Measurements from ENCODE around the gene CBX1.

The CBX1 gene

DNA sequence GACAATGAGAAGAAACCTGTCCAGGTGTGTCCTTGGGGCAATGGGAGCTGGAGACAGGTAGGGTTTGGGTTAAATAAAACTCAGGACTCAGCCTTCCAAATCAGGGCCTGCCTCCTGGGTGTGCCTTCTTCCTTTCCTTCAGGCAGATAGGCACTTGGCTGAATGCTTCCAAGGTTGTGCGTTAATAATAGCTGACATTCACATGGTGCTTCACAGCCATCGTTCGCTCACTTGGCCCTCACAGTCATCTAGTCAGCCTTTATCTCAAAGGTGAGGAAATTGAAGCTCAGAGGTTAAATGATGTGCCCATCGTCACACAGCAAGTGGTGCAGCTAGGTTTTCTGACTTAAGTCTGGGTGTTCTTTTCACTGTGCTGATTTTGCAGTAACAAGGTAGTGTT lies 43.7 kb downstream of the CBX1 start:
- H3K14ac ChIP-seq (ENCODE audit: low read length), result no peak overlapping the region
- no peak overlapping the region for H2BK12ac ChIP-seq (ENCODE audit: low read length)
- no peaks in the 10 kb centered on the region for H3K27me3 ChIP-seq (ENCODE audit: insufficient read depth, low read length)
- no peak overlapping the region for H4K12ac ChIP-seq (ENCODE audit: low read depth, low read length)
- H3K27ac ChIP-seq (ENCODE audit: low read depth, low read length), result no peak overlapping the region
- H3K79me1 ChIP-seq (ENCODE audit: low read length), result peaks cover 6% of the 10 kb centered on the region
- WGBS (ENCODE audit: extremely low coverage, insufficient coverage, insufficient read length), result no CpG with 5 or more reads among the region's 4 CpGs
- H3K79me2 ChIP-seq (ENCODE audit: control insufficient read depth, insufficient read depth, low read length, poor library complexity), result peaks cover 5% of the 10 kb centered on the region
- H3K4me2 ChIP-seq (ENCODE audit: low read length), result no peak overlapping the region
- no peak overlapping the region for H2BK120ac ChIP-seq (ENCODE audit: insufficient read depth, low read length, poor library complexity)
- H3K4me3 ChIP-seq (ENCODE audit: low read depth, low read length), result no peak overlapping the region
- no peak overlapping the region for H2AFZ ChIP-seq (ENCODE audit: insufficient read depth, low read length, poor library complexity)
- H4K8ac ChIP-seq (ENCODE audit: low read depth, low read length), result no peak overlapping the region
- H3K18ac ChIP-seq (ENCODE audit: low read length), result no peak overlapping the region
- no peak overlapping the region for H3K23ac ChIP-seq (ENCODE audit: low read length)
- no peak overlapping the region for H3K9ac ChIP-seq (ENCODE audit: low read length)
- H3K9me3 ChIP-seq (ENCODE audit: insufficient read depth, low read depth, low read length), result no peaks in the 10 kb centered on the region
- no peak overlapping the region for H2BK5ac ChIP-seq (ENCODE audit: low read depth, low read length, poor library complexity)
- H3K4ac ChIP-seq (ENCODE audit: low read depth, low read length), result no peak overlapping the region
- no peak overlapping the region for H2AK5ac ChIP-seq (ENCODE audit: low read length)
- H3K4me1 ChIP-seq (ENCODE audit: control insufficient read depth in 1 of 2, insufficient read depth in 2 of 2, low read length in 2 of 2), result peaks cover 20 to 21% of the 10 kb centered on the region in 2 experiments
- peaks cover 56 to 70% of the 10 kb centered on the region in 2 experiments for H3K36me3 ChIP-seq (ENCODE audit: control insufficient read depth in 1 of 2, insufficient read depth in 2 of 2, low read length in 2 of 2)
- no peak for DNase-seq
- no peak overlapping the region for H4K91ac ChIP-seq (ENCODE audit: low read depth, low read length)

DNA sequence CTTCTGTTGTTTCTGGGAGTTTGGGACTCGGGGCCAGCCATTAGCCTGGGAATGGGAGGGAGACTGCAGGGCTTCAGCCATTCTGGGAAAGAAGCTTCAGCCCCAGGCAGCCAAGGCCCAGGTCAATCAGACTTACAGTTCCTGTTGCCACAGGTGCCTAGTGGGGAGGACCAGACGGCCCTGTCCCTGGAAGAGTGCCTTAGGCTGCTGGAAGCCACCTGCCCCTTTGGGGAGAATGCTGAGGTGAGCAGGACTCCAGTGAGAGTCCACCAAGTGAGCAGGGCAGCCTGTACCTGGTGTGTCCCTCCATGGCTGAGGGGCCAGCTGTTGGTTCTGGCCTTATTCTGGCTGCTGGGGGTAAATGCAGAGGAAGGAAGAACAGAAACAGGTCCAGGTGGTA lies 44.4 kb downstream of the CBX1 start:
- Histone ChIP-seq H3K27me3 (ENCODE audit: insufficient read depth, low read length) (no peaks in the 10 kb centered on the region), H2AK5ac (ENCODE audit: low read length) (no peak overlapping the region), H3K4me3 (ENCODE audit: low read depth, low read length) (no peak overlapping the region), H3K4me1 (ENCODE audit: control insufficient read depth in 1 of 2, insufficient read depth in 2 of 2, low read length in 2 of 2) (peaks cover 22 to 25% of the 10 kb centered on the region in 2 experiments), H3K4me2 (ENCODE audit: low read length) (no peak overlapping the region), H4K91ac (ENCODE audit: low read depth, low read length) (no peak overlapping the region), H3K18ac (ENCODE audit: low read length) (no peak overlapping the region), H3K9me3 (ENCODE audit: insufficient read depth, low read depth, low read length) (no peaks in the 10 kb centered on the region), H3K79me1 (ENCODE audit: low read length) (peaks cover 6% of the 10 kb centered on the region), H2AFZ (ENCODE audit: insufficient read depth, low read length, poor library complexity) (no peak overlapping the region), H4K12ac (ENCODE audit: low read depth, low read length) (no peak overlapping the region), H3K4ac (ENCODE audit: low read depth, low read length) (no peak overlapping the region), H4K8ac (ENCODE audit: low read depth, low read length) (no peak overlapping the region), H2BK120ac (ENCODE audit: insufficient read depth, low read length, poor library complexity) (no peak overlapping the region), H3K27ac (ENCODE audit: low read depth, low read length) (no peak overlapping the region), H2BK5ac (ENCODE audit: low read depth, low read length, poor library complexity) (no peak overlapping the region), H3K23ac (ENCODE audit: low read length) (no peak overlapping the region), H3K14ac (ENCODE audit: low read length) (no peak overlapping the region), H3K9ac (ENCODE audit: low read length) (no peak overlapping the region), H3K36me3 (ENCODE audit: control insufficient read depth in 1 of 2, insufficient read depth in 2 of 2, low read length in 2 of 2) (peaks cover 54 to 71% of the 10 kb centered on the region in 2 experiments), H3K79me2 (ENCODE audit: control insufficient read depth, insufficient read depth, low read length, poor library complexity) (peaks cover 5% of the 10 kb centered on the region), H2BK12ac (ENCODE audit: low read length) (no peak overlapping the region)
- DNase-seq, result no peak
- no CpG with 5 or more reads among the region's 2 CpGs for WGBS (ENCODE audit: extremely low coverage, insufficient coverage, insufficient read length)

GRCh38 chr17:48056246-48056745 lies 45.0 kb downstream of the CBX1 start:
- peaks cover 5% of the 10 kb centered on the region for H3K79me2 ChIP-seq (ENCODE audit: control insufficient read depth, insufficient read depth, low read length, poor library complexity)
- no peaks in the 10 kb centered on the region for H3K27me3 ChIP-seq (ENCODE audit: insufficient read depth, low read length)

GRCh38 chr17:48055531-48056245 lies 45.6 kb downstream of the CBX1 start:
- H4K8ac ChIP-seq (ENCODE audit: low read depth, low read length), result no peak overlapping the region
- no peak overlapping the region for H3K27ac ChIP-seq (ENCODE audit: low read depth, low read length)
- peak overlapping the region; percentile 64 for H3K4ac ChIP-seq (ENCODE audit: low read depth, low read length)
- no peak overlapping the region for H3K23ac ChIP-seq (ENCODE audit: low read length)
- no peak for DNase-seq
- H2AFZ ChIP-seq (ENCODE audit: insufficient read depth, low read length, poor library complexity), result no peak overlapping the region
- peak overlapping the region; percentile 1 for H3K9ac ChIP-seq (ENCODE audit: low read length)
- peaks cover 6% of the 10 kb centered on the region for H3K79me1 ChIP-seq (ENCODE audit: low read length)
- H3K4me1 ChIP-seq (ENCODE audit: control insufficient read depth in 1 of 2, insufficient read depth in 2 of 2, low read length in 2 of 2), result peaks cover 30 to 34% of the 10 kb centered on the region in 2 experiments
- peak overlapping the region; percentile 79 for H3K4me2 ChIP-seq (ENCODE audit: low read length)
- H3K36me3 ChIP-seq (ENCODE audit: control insufficient read depth in 1 of 2, insufficient read depth in 2 of 2, low read length in 2 of 2), result peaks cover 61 to 76% of the 10 kb centered on the region in 2 experiments
- peak overlapping the region; percentile 39 for H4K91ac ChIP-seq (ENCODE audit: low read depth, low read length)
- no peaks in the 10 kb centered on the region for H3K9me3 ChIP-seq (ENCODE audit: insufficient read depth, low read depth, low read length)
- peak overlapping the region; percentile 67 for H3K18ac ChIP-seq (ENCODE audit: low read length)
- no peak overlapping the region for H3K14ac ChIP-seq (ENCODE audit: low read length)
- peak overlapping the region; percentile 6 for H4K12ac ChIP-seq (ENCODE audit: low read depth, low read length)
- H2AK5ac ChIP-seq (ENCODE audit: low read length), result peak overlapping the region; percentile 26
- no peaks in the 10 kb centered on the region for H3K27me3 ChIP-seq (ENCODE audit: insufficient read depth, low read length)
- H2BK12ac ChIP-seq (ENCODE audit: low read length), result no peak overlapping the region
- H2BK120ac ChIP-seq (ENCODE audit: insufficient read depth, low read length, poor library complexity), result no peak overlapping the region
- WGBS (ENCODE audit: extremely low coverage, insufficient coverage, insufficient read length), result no CpG with 5 or more reads among the region's 5 CpGs
- no peak overlapping the region for H2BK5ac ChIP-seq (ENCODE audit: low read depth, low read length, poor library complexity)
- no peak overlapping the region for H3K4me3 ChIP-seq (ENCODE audit: low read depth, low read length)
- H3K79me2 ChIP-seq (ENCODE audit: control insufficient read depth, insufficient read depth, low read length, poor library complexity), result peaks cover 5% of the 10 kb centered on the region

More at GRCh38 chr17:48056246-48056745, 45.0 kb downstream of the CBX1 start:
- Histone ChIP-seq H3K79me1 (ENCODE audit: low read length) (peaks cover 6% of the 10 kb centered on the region), H2BK12ac (ENCODE audit: low read length) (no peak overlapping the region), H2BK120ac (ENCODE audit: insufficient read depth, low read length, poor library complexity) (no peak overlapping the region), H2AK5ac (ENCODE audit: low read length) (no peak overlapping the region), H3K23ac (ENCODE audit: low read length) (no peak overlapping the region), H3K18ac (ENCODE audit: low read length) (peak overlapping the region; percentile 65), H3K4me3 (ENCODE audit: low read depth, low read length) (no peak overlapping the region), H3K4me1 (ENCODE audit: control insufficient read depth in 1 of 2, insufficient read depth in 2 of 2, low read length in 2 of 2) (peaks cover 28 to 31% of the 10 kb centered on the region in 2 experiments), H4K91ac (ENCODE audit: low read depth, low read length) (peak overlapping the region; percentile 3), H3K14ac (ENCODE audit: low read length) (no peak overlapping the region), H3K9ac (ENCODE audit: low read length) (no peak overlapping the region), H2AFZ (ENCODE audit: insufficient read depth, low read length, poor library complexity) (no peak overlapping the region), H3K4ac (ENCODE audit: low read depth, low read length) (peak overlapping the region; percentile 49), H3K4me2 (ENCODE audit: low read length) (no peak overlapping the region), H2BK5ac (ENCODE audit: low read depth, low read length, poor library complexity) (no peak overlapping the region), H4K12ac (ENCODE audit: low read depth, low read length) (no peak overlapping the region), H3K36me3 (ENCODE audit: control insufficient read depth in 1 of 2, insufficient read depth in 2 of 2, low read length in 2 of 2) (peaks cover 55 to 70% of the 10 kb centered on the region in 2 experiments), H3K9me3 (ENCODE audit: insufficient read depth, low read depth, low read length) (no peaks in the 10 kb centered on the region), H4K8ac (ENCODE audit: low read depth, low read length) (no peak overlapping the region), H3K27ac (ENCODE audit: low read depth, low read length) (no peak overlapping the region)
- no peak for DNase-seq
- WGBS (ENCODE audit: extremely low coverage, insufficient coverage, insufficient read length), result no CpG with 5 or more reads among the region's 10 CpGs
